ENCODE results near the gene ZNF552.

GRCh38 chr19:57818378-57818777 is 3.7 kb upstream of the ZNF552 start:
- TF ChIP-seq POLR2A (IDR thresholded peaks at IDR 0.05; ENCODE audit: low read length), result no peak
- TF ChIP-seq GATA1 (IDR thresholded peaks at IDR 0.05; ENCODE audit: low read depth, low read length), result no peak
